HEK293 (cell line): Measurements from ENCODE around the gene STIL.

Experiments used
- ATF2 ChIP-seq: fragments of 450-650 bp; formaldehyde crosslinking; IDR thresholded peaks from 2 replicates; pipeline ENCODE4 v1.5.1; 2016; ENCODE audit warnings: missing biosample characterization, missing genetic modification characterization, low read depth
- KLF16 ChIP-seq: fragments of 450-650 bp; formaldehyde crosslinking; IDR thresholded peaks from 2 replicates; pipeline ENCODE4 v1.5.1; 2017; ENCODE audit warnings: missing biosample characterization, missing genetic modification characterization
- ZBTB7A ChIP-seq: fragments of 450-650 bp; formaldehyde crosslinking; IDR thresholded peaks from 2 replicates; pipeline ENCODE4 v1.5.1; 2016; ENCODE audit warnings: low read depth, missing biosample characterization, missing genetic modification characterization
- TF ChIP-seq, protein P1 (sequence below): fragments of 450-650 bp; formaldehyde crosslinking; IDR thresholded peaks from 2 replicates; pipeline ENCODE4 v1.5.1; 2016; ENCODE audit warnings: missing biosample characterization, missing genetic modification characterization

DNA sequence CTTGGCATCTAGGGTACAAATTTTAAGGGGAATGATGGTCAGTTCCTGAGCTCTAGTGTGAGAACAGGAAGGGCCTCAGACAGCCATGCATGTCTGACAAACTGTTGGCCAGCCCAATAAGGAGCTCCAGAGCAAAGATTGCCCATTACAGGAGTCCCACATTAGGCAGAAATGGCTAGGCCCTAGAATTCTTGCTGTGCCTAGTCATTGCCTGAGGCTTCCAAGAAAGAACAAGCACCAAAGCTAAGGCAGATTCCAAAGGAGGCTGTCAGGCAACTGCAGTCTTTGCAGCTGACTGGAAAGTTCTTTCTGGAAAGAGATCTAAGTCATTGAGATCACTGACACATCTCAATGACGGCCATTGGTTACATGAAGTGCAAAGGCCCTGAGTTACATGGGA, 3.9 kb upstream of the STIL start:
- TF ChIP-seq KLF16 (tag by site-specific recombination) (no peak), ATF2 (tag by site-specific recombination) (no peak), ZBTB7A (tag by site-specific recombination) (no peak)
- TF ChIP-seq, protein P1, sequence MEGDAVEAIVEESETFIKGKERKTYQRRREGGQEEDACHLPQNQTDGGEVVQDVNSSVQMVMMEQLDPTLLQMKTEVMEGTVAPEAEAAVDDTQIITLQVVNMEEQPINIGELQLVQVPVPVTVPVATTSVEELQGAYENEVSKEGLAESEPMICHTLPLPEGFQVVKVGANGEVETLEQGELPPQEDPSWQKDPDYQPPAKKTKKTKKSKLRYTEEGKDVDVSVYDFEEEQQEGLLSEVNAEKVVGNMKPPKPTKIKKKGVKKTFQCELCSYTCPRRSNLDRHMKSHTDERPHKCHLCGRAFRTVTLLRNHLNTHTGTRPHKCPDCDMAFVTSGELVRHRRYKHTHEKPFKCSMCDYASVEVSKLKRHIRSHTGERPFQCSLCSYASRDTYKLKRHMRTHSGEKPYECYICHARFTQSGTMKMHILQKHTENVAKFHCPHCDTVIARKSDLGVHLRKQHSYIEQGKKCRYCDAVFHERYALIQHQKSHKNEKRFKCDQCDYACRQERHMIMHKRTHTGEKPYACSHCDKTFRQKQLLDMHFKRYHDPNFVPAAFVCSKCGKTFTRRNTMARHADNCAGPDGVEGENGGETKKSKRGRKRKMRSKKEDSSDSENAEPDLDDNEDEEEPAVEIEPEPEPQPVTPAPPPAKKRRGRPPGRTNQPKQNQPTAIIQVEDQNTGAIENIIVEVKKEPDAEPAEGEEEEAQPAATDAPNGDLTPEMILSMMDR (tag by site-specific recombination), result no peak
